Esophagus mucosa (tissue), 1 donor: ENCODE data around the gene PPP2R3B. TPM values are rescaled to one million over a fixed set of nuclear protein-coding genes. Genes with fewer than 3 reads are reported as not detected.
A peak's percentile ranks its signal among the peaks of the same experiment; 100 is the strongest.

ENCODE experiments used
- ATAC-seq: fragments of 200-7000 bp; cut with Tn5 transposase; one replicate; pipeline ENCODE4 v1.9.1; 2020
- total RNA-seq: library from RNA; stranded (reverse); gene quantifications from one replicate; pipeline ENCODE4 v1.2.4, GENCODE V29; 2023
- donor health status: DM: yes; HTN: yes; CAD: no.

PPP2R3B gene
- total RNA-seq, 1 donor from 2014 or later: 13.8 TPM

DNA sequence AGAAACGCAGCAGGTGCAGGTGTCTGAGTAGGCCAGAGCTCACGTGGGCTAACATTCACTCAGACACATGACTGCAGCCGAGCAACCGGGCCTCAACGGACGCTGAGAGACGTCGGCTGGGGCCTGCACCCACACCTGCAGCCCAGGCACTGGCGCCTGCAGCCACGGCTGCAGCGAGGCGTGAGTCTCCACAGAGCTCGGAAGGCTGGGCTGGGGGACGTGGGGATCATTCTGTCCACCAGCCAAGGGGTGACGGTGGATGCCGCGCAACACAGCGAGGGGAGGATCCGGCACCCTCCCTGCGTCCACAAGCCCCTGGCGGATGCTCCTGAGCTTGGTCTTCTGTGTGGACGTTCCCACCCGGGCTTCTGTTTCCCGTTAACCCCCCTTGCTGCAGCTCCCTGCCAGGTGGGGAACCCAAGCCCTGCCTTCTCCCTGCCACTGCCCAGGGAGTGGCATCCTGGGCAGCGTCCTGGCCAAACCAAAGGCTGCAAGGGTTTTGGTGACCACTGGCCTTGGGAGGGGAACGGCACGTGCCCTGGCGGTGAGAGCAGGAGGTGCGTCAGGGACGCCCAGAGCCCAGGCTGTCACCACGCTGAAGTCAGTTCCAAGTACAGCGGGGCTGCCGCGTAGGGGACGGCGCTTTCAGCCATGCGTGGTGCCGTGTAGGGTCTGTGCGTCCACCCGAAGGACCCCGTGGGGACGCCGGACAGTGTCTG is 16.3 kb downstream of the PPP2R3B start:
- ATAC-seq: no peak

DNA sequence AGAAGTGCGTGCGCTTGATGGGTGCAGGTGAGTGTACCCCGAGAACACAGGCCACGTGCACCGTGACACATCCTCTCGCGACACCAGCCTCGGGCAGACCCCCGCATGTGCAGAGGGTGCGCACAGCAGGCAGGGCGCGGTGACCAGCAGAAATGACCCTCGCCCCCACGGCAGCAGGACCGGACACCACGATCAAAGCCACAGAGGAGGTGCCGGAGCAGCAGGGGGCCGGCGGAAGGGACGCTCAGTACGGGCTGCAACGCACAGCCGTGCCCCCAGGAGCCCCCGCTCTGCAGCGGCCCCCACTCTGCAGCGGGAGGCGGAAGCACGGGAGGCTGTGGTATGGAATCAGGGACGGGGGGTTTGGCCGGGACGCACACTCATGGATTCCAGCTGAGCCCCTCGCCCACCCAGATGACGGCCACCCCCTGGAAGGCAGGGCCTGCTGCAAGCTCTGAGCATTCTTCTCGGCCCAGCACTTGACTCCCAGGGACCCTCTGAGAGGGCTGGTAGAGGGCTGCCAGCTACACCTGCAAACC is 17.1 kb downstream of the PPP2R3B start:
- no peak for ATAC-seq

DNA sequence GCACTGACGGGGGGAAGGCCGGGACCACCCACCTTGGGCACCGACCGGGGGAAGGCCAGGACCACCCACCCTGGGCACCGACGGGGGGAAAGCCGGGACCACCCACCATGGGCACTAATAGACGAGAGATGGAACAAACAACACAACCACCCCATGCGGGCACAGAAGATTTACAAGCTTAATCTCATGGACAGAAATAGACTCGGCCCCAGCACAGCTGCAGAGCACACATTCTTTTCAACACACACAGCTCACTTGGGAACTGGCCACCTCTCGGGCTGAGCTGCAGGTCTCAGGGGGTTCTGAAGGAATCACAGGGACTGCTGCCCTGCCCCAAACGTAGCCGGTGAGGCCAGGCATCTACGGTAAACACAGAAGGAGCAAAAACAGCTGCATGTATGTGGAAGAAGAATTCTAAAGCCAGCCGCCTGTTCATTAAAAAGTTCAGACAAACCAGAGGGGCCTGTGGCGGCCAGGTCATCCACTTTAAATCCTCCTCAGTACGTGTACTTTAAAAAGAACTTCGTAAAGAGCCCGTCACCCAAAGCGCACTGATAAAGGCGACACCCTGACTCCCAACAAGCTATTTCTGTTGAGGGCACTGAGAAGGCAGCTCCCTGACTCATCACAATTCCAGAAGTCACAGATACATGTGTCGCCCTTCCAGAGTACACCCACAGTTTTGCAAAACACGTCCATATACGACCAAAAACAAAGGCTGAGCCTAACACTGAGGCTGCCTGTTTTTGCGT is 17.7 kb downstream of the PPP2R3B start:
- no peak for ATAC-seq

DNA sequence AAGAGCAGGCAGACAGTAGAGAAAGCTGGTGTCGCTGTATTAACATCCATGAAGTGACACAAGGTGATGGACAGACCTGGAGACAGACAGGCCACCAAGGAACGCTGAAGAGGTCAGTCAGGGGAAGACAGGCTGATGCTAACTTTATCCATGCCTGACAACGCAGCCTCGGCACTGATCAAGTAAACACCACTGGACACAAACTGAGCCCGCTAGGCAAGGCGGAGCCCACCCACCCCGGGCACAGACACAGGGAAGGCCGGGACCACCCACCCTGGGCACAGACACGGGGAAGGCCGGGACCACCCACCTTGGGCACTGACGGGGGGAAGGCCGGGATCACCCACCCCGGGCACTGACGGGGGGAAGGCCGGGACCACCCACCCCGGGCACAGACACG is 18.8 kb downstream of the PPP2R3B start:
- ATAC-seq: no peak

DNA sequence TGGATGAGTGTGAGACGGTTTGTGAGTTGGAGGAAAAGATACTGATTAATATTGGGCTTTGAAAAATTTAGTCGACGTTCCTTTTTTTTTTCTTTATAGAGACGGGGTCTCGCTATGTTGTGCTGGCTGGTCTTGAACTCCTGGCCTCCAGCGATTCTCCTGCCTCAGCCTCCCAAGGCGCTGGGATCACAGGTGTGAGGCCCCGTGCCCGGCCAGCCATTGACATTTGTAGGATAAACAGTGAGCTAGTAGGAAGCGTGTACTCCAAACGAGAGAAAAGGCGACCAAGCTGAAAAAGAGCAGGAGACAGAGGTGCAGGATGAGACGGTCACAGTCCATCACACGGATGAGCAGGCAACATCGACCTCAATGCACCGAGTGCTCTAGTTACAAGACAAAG is 19.4 kb downstream of the PPP2R3B start:
- ATAC-seq: no peak

DNA sequence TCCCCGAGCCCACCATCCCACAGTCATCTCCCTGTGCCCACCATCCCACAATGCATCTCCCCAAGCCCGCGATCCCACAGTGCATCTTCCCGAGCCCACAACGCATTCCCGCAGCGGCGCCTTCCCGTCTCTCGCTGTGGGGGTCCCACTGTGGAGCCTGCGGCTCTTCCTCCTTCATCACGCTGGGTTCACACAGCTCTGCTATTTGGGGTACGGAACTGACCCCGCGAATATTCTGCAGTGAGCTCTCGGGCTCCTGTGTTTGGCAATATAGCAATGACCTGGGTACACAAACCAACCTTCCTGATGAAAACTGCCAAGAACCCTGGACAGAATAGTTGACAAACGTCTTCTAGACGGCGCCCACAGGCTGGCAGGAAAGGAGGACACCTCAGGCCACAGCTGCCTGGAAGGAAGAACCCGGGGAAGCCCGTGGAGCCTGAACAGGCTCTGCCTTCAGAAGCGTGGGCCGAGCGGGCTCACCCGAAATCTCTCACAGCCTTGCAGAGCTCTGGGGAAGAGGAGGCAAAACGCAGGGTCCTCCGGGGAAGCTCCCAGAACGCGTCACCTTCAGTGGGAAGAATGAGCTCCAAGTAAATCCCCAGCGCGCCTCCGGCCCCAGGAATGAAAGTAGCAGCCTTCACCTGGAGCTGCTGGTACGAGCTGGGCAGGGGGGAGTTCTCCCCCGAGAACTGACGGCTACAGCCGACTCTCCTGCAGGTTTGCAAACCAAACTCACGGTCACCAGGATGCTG is 22.9 kb downstream of the PPP2R3B start:
- ATAC-seq: no peak

DNA sequence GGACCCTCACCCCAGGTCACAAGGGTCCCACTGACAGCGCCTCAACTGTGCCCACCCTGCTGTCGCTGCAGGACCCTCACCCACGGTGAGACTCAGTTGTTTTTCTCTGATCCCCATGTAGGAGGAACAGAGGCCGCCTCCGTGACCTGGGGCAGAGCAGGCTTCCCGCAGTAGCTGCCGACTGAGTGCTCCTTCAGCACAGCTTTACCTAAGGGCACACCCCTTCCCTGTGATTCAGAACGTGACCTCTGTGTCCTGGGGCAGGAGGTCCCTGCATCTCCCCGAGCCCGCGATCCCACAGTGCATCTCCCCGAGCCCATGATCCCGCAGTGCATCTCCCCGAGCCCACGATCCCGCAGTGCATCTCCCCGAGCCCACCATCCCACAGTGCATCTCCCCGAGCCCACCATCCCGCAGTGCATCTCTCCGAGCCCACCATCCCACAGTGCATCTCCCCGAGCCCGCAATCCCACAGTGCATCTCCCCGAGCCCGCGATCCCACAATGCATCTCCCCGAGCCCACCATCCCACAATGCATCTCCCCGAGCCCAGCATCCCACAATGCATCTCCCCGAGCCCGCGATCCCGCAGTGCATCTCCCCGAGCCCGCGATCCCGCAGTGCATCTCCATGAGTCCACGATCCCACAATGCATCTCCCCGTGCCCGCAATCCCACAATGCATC is 23.6 kb downstream of the PPP2R3B start:
- no peak for ATAC-seq

DNA sequence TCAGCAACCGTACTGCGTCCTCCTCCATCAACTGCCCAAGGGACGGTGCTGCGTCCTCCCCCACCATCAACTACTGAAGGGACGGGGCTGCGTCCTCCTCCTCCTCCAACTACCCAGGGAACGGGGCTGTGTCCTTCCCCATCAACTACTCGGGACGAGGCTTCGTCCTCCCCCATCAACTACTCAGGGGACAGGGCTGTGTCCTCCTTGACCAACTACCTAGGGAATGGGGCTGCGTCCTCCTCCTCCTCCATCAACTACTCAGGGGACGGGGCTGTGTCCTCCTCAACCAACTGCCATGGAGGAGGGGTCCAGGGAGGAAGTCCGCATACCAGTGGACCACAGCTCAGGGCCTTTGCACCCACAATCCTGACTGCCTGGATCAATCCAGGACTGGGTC is 24.4 kb downstream of the PPP2R3B start:
- ATAC-seq: no peak

DNA sequence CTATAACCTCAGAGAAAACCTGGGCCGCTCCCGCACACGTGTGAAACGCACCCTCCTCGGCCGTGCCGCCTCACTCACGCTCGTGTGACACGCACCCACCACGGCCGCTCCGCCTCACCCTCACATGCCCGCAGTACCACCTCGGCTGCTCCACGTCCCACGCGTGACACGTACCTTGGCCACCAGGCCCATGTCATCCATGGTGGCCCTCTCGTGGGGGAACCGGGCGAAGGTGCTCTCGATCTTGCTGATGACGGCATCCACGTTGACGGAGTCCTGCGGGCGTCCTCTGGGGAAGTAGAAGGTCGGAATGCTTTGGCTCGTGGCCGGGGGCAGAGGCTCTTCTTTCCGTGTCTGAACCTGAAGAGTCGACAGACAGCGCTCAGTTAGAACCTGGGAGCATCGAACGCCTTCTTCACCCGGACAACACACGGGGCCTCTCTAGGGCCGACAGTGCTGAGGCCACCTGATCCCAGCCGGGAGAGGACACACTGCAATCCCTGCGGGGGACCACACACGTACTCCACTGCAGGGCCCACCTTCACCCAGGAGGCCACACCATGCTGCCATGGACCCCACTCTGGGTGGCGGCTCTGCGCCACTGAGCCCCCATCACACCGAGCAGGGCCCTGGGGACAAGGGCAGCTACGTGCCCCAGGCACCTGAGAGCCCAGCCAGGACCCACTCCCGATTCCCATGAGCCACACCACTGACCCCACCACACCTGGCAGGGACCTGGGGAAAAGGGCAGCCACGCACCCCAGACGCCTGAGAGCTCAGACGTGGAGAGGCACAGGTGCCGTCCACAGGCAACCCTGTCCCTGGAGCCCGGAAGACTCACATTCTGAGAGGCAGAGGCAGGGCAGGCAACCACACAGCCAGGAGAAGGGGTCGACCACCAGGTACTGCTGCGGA is 25.2 kb downstream of the PPP2R3B start:
- peak; percentile 35 for ATAC-seq

DNA sequence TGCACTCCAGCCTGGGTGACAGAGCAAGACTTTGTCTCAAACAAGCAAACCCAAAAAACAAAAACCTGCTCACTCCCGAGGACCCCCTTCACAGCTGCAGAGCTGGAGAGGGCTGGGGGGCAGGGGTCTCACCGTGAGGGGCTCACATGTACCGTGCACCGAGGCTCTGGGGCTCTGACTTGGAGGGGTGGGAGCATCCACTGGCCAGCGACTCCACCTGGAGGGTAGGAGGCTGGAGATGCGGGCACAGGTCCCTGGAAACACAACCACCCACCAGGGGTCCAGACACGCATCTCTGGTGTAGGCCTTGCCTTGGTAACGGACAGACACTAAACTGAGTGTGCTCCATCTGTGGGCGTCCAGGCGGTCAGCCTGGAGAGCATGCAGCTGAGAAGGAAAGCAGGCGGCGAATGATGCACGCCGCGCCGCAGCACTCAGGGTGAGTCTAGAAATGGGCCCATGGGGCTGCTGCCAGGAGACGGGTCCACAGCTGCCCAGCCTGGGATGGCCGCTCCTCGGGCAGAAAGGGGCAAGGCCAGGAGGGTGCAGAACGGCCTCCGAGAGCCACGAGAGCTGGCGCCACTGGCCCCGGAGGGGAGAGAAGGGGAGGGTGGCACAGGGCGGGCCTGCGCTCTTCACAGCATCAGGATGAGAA is 26.1 kb downstream of the PPP2R3B start:
- ATAC-seq: no peak

DNA sequence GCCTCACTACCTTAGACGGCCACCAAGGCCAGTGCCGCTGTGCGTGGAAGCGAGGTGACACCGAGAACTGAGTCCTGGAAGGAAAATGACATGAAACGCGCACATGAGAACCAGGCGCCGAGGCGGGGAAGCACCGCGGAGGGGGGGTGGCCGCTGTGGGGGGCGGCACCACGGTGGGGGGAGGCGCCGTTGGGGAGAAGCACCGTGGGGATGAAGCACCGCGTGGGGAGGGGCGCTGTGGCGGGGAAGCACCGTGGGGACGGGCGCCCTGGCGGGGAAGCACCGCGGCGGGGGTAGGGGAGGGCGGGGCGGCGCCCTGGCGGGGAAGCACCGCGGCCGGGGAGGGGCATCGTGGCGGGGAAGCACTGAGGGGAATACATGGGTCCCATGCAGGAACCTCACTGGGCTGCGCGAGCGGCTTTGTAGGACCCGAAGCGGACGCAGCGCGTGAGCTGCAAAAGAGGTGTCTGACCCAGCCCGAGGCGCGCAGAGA is 28.0 kb downstream of the PPP2R3B start:
- ATAC-seq: no peak

DNA sequence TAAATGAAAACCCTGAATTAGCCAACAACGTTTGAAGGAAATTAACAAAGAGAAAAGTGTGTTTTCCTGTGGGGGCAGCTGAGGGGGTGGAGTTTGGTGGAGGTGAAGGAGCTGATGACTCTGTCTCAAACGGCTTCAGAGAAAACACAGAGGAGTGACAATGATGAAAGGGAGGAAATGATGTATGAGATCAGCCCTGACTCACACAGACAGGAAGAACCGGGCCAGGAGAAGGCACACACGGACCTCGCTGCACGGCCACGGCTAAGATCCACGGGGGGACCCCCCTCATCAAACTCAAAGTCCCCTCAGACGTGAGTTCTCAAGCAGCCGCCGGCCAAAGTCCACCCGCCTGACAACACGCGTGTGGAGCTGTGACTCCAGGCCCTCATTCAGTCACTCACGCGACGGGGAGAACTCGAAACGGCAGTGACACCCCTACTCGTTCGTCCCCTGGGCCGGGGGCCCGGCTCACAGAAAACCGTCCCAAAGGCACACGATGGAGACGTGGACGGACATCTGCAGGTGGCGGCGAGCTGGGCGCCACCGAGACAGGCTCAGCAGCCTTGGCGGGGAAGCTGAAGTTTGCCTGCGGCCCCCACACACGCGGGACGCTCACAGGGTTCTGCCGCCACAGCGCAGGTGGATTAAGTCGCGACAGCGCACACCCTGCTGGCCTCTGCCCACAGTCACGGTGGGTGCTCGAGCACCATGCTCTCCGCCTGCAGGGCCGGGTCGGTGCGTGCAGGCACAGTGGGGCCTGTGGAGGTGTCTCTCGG is 28.8 kb downstream of the PPP2R3B start:
- peak; percentile 29 for ATAC-seq

DNA sequence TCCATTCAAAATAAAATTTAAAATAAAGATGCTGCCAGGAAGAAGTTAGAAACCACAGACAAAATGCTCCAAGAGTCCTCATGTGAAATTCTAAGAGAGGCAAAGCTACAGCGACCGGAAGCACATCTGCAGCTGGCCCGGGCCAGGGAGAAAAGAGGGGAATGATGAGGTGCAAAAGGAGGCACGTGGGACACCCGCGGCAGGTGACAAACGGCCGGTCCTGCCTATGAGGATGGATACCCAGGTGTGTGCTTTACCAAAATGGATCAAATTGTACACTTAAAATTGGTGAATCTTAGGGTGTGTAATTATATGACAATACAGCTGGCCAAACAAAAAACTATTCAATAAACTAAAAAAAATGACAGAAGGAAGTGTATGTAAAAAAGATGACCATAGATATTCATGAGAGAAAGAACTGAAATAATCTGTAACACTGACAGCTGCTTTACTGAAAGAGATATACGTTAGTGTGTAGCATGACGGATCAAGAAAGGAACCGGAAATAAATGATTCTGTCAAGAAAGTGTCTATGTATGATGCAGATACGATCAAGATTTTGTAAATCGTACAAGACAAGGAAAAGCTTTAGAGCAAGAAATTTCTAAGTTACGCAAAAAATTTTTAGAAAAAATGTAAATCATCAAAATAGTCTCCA is 29.5 kb downstream of the PPP2R3B start:
- ATAC-seq: no peak

DNA sequence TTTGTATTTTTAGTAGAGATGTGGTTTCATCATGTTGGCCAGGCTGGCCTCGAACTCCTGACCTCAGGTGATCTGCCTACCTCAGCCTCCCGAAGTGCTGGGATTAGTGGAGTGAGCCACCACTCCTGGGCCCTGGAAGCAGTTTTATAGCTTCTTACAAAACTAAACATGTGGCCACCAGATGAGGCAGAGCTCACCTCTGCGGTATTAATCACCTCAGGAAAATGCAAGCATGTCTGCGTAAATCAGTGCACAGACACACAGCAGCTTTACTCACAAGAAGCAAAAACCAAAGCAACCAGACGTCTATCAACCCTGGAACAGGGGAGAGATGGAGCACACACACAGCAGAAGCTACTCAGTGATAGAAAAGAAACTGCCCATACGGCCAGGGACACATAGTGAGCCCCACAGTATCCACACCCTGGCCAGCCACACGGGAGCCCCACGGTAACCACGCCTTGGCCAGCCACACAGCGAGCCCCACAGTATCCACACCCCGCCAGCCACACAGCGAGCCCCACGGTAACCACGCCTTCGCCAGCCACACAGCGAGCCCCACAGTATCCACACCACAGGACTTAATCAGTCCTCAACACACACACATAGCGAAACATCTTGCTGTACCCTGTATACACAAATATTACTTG is 30.2 kb downstream of the PPP2R3B start:
- ATAC-seq: no peak

DNA sequence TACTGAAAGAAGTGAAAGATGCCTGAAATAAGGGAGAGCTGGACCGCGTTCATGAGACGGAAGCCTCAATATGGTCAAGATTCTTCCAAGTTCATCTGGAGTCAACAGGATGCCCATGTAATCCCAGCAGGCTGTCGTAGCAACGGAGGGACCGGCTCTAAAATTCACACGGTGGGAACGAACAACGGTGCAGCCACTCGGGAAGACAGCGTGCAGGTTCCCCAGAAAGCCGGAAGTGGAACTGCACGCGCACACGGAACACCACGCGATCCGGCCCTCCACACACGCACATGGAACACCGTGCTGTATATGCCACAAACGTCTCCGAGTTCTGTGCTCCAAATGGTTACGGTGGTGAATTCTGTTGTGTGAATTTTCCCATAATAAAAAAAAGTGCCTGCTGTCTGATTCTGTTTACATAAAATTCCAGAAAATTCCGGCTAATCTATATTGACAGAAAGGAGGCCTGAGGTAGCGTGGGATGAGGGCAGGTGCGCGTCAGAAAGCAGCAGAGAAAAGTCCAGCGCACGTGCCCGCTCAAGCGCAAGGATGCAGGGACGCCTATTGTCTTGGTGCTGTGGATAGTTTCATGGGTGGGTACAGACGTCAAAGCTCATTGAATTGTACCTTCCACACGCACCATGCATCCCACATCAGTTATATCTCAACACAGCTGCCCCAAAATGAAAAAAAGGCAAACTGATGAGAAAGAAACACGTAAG is 31.2 kb downstream of the PPP2R3B start:
- ATAC-seq: no peak

DNA sequence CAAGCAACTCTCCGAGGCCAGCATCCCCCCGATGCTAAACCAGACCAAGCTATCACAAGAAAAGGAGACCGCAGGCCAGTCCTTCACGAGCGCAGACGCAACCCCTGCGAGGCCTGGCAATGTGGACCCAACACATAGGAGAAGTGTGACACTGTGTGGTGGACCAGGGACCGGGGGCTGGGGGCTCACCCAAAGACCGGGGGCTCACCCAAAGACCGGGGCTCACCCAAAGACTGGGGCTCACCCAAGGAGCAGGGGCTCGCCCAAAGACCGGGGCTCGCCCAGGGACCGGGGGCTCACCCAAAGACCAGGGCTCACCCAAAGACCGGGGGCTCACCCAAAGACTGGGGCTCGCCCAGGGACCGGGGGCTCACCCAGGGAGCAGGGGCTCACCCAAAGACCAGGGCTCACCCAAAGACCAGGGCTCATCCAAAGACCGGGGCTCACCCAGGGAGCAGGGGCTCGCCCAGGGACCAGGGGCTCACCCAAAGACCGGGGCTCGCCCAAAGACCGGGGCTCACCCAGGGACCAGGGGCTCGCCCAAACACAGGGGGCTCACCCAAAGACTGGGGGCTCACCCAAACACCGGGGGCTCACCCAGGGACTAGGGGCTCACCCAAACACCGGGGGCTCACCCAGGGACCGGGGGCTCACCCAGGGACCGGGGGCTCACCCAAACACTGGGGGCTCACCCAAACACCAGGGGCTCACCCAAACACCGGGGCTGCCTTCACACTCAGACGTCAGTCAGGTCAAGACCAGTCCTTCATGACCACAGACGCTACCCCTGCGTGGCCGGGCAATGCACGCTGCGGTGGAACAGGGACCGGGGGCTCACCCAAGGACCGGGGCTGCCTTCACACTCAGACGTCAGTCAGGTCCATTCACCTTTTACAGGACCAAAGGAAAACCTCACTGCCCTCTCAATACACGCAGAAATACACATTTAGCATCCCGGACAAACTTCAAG is 32.9 kb downstream of the PPP2R3B start:
- ATAC-seq: no peak
